ENCODE measurements around the gene RWDD1. TPM values are rescaled to one million over a fixed set of nuclear protein-coding genes. Genes with fewer than 3 reads are reported as not detected.

RWDD1 gene
- total RNA-seq, 1 experiment from 2014 or later: 66.2 TPM

Other genes starting within 250 kb of the RWDD1 start
- gene DSE, start 200.6 kb upstream of the RWDD1 start, total RNA-seq (2014; rRNA removed; shearing (Covaris generic)): 27.3 and 35.1 TPM in 2 replicates
- not detected in 2 replicates for gene CALHM6, start 110.1 kb upstream of the RWDD1 start, total RNA-seq (2014; rRNA removed; shearing (Covaris generic))
- 6.2 and 7.2 TPM in 2 replicates for gene CALHM5, start 59.9 kb upstream of the RWDD1 start, total RNA-seq (2014; rRNA removed; shearing (Covaris generic))
- gene TRAPPC3L, start 25.8 kb upstream of the RWDD1 start, total RNA-seq (2014; rRNA removed; shearing (Covaris generic)): 0.06 TPM in 1 of 2 replicates, not detected in the other
- not detected in 2 replicates for gene CALHM4, start 17.8 kb upstream of the RWDD1 start, total RNA-seq (2014; rRNA removed; shearing (Covaris generic))
- 0.05 TPM in 1 of 2 replicates, not detected in the other for gene RSPH4A, start 45.0 kb downstream of the RWDD1 start, total RNA-seq (2014; rRNA removed; shearing (Covaris generic))
- gene ZUP1, start 97.3 kb downstream of the RWDD1 start, total RNA-seq (2014; rRNA removed; shearing (Covaris generic)): 7.2 and 19.7 TPM in 2 replicates
- gene KPNA5, start 109.7 kb downstream of the RWDD1 start, total RNA-seq (2014; rRNA removed; shearing (Covaris generic)): 7.2 and 7.3 TPM in 2 replicates
- not detected in 2 replicates for gene FAM162B, start 194.2 kb downstream of the RWDD1 start, total RNA-seq (2014; rRNA removed; shearing (Covaris generic))